Gastroesophageal sphincter (tissue), 4 donors: ENCODE results near the gene DNAH10. TPM values are rescaled to one million over a fixed set of nuclear protein-coding genes. Genes with fewer than 3 reads are reported as not detected.

Experiments used
- ATAC-seq: fragments of 150-250 bp; one replicate; pipeline ENCODE4 v1.9.1; 2016; ENCODE audit warnings: mild to moderate bottlenecking, moderate library complexity
- H3K27ac ChIP-seq, 4 donors: fragments of 200-600 bp; sonication (generic) in 3 of 4; 1 replicate in 3 of 4; 2 replicates in 1 of 4; pipeline ENCODE4 v1.5.1; 2016 to 2019
- H3K27me3 ChIP-seq: fragments of 200-600 bp; sonication (generic); one replicate; pipeline ENCODE4 v1.5.1; 2019
- H3K36me3 ChIP-seq, 2 donors: fragments of 200-600 bp; sonication (generic); one replicate each; pipeline ENCODE4 v1.5.1; 2019; ENCODE audit warnings: control low read depth in 1 of 2
- H3K4me1 ChIP-seq, 3 donors: fragments of 200-600 bp; sonication (generic); 1 replicate in 2 of 3; 2 replicates in 1 of 3; pipeline ENCODE4 v1.5.1; 2016 to 2019; ENCODE audit warnings: control low read depth in 2 of 3
- H3K4me3 ChIP-seq, 2 donors: fragments of 200-600 bp; sonication (generic); one replicate each; pipeline ENCODE4 v1.5.1; 2019; ENCODE audit warnings: mild to moderate bottlenecking in 1 of 2, moderate library complexity in 1 of 2
- H3K9me3 ChIP-seq, 3 donors: fragments of 200-600 bp; sonication (generic); one replicate each; pipeline ENCODE4 v1.5.1; 2017 to 2019; ENCODE audit warnings: control low read depth in 2 of 3
- EP300 ChIP-seq: sonication (generic); formaldehyde crosslinking; IDR thresholded peaks from one replicate; pipeline ENCODE4 v1.6.1; 2017; ENCODE audit warnings: antibody characterized with exemption, mild to moderate bottlenecking
- POLR2A ChIP-seq, 2 donors: fragments of 450-650 bp; IDR thresholded peaks; one replicate each; pipeline ENCODE4 v1.6.1; 2017; ENCODE audit warnings: antibody characterized with exemption in 2 of 2, mild to moderate bottlenecking in 2 of 2, moderate library complexity in 1 of 2
- POLR2AphosphoS5 ChIP-seq: sonication (generic); formaldehyde crosslinking; IDR thresholded peaks from one replicate; pipeline ENCODE4 v1.6.1; 2017; ENCODE audit warnings: antibody characterized with exemption
- WGBS, 2 donors: methylation state at CpG; one replicate each; pipeline ENCODE4 v1.1.5; 2018; ENCODE audit warnings: low coverage in 1 of 2; 5-methylcytosine and 5-hydroxymethylcytosine counted together
- total RNA-seq, 4 donors: library from RNA; depleted of rRNA; stranded (reverse); fragments of >200 nt; gene quantifications; one replicate each; pipeline ENCODE4 v1.1.0, GENCODE V29; 2016
- TF ChIP-seq, protein P1 (sequence below), 4 experiments: fragments of 200-600 bp in 2 of 4; fragments of 450-650 bp in 2 of 4; sonication (generic) in 1 of 4; IDR thresholded peaks; one replicate each; pipeline ENCODE4 v1.5.1; 2017 to 2019; ENCODE audit warnings: antibody characterized with exemption in 4 of 4, mild to moderate bottlenecking in 2 of 4, moderate library complexity in 2 of 4

Gene DNAH10
- total RNA-seq, 4 donors from 2014 or later, result not detected

DNA sequence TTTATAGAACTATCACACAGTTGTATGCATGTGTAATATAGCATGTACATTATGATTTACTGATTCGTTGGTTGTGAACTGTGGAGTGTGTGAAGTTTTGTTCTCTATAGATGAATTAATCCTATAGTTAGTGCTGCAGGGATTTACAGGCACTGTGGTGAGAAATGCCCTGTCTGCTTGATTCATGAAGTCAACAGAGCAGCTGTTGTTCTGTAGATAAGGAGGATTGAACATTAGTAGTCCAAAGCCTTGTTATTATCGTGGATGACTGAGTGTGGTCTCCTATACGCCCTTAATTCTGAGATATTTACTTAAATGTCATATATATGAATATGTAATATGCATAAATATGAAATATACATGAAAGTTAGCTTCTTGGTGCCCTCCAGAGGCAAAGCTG, 98.3 kb downstream of the DNAH10 start:
- Histone ChIP-seq H3K36me3 (no peaks in the 10 kb centered on the region), H3K4me1 (no peaks in the 10 kb centered on the region), H3K27me3 (peaks cover 28% of the 10 kb centered on the region), H3K27ac (no peak overlapping the region), H3K4me3 (no peak overlapping the region), H3K9me3 (no peaks in the 10 kb centered on the region)
- TF ChIP-seq POLR2A (IDR thresholded peaks at IDR 0.05) (no peak), POLR2AphosphoS5 (no peak), EP300 (no peak)
- TF ChIP-seq, protein P1, sequence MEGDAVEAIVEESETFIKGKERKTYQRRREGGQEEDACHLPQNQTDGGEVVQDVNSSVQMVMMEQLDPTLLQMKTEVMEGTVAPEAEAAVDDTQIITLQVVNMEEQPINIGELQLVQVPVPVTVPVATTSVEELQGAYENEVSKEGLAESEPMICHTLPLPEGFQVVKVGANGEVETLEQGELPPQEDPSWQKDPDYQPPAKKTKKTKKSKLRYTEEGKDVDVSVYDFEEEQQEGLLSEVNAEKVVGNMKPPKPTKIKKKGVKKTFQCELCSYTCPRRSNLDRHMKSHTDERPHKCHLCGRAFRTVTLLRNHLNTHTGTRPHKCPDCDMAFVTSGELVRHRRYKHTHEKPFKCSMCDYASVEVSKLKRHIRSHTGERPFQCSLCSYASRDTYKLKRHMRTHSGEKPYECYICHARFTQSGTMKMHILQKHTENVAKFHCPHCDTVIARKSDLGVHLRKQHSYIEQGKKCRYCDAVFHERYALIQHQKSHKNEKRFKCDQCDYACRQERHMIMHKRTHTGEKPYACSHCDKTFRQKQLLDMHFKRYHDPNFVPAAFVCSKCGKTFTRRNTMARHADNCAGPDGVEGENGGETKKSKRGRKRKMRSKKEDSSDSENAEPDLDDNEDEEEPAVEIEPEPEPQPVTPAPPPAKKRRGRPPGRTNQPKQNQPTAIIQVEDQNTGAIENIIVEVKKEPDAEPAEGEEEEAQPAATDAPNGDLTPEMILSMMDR (IDR thresholded peaks at IDR 0.05), result no peak
- WGBS, 2 donors, result 8 to 38% methylated on average over 2 to 3 of the region's 3 CpGs
- no peak for ATAC-seq

- Histone ChIP-seq H3K9me3 (no peaks in the 10 kb centered on the region), H3K4me1 (no peaks in the 10 kb centered on the region), H3K27me3 (peaks cover 28% of the 10 kb centered on the region), H3K27ac (no peak overlapping the region), H3K4me3 (no peak overlapping the region), H3K36me3 (no peaks in the 10 kb centered on the region)
- ATAC-seq, result no peak
- 81% methylated on average over 4 of the region's 4 CpGs; no CpG with 5 or more reads in 1 of the 2 donors for WGBS, 2 donors
- TF ChIP-seq EP300, result no peak
- no peak for TF ChIP-seq POLR2A (IDR thresholded peaks at IDR 0.05)
- TF ChIP-seq, protein P1 (IDR thresholded peaks at IDR 0.05), result no peak
- TF ChIP-seq POLR2AphosphoS5, result no peak
Measured at GRCh38 chr12:123861392-123861791, 99.3 kb downstream of the DNAH10 start.

GRCh38 chr12:123867141-123867540, 105.0 kb downstream of the DNAH10 start:
- Histone ChIP-seq H3K36me3 (no peaks in the 10 kb centered on the region), H3K9me3 (no peaks in the 10 kb centered on the region), H3K27me3 (peaks cover 34% of the 10 kb centered on the region), H3K27ac (no peak overlapping the region), H3K4me3 (no peak overlapping the region), H3K4me1 (no peaks in the 10 kb centered on the region)
- no peak for ATAC-seq
- TF ChIP-seq POLR2A (IDR thresholded peaks at IDR 0.05), result no peak
- TF ChIP-seq EP300, result no peak
- TF ChIP-seq, protein P1 (IDR thresholded peaks at IDR 0.05), result no peak
- TF ChIP-seq POLR2AphosphoS5, result no peak
- WGBS, 2 donors, result 86% methylated on average over 1 of the region's 1 CpG; no CpG with 5 or more reads in 1 of the 2 donors

DNA sequence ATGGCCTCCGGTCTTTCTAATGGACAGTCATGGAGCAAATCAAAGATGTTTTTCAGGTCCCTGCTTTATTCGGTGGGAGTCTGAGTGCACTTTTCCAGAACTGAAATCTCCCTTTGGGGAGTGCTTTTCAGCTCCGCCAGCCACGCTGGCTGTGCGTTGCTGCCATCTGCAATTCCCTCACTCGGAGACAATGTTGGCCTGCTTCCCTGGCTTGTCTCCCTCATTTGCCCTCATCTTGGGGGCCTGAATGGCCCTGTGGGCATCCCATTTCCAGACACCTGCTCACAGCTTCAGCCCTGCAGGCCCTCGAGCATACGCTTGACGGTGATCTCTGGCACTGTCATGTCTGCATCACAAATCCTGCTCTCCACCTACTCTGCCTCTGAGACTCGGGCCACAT, 106.7 kb downstream of the DNAH10 start:
- no peak for ATAC-seq
- no peaks in the 10 kb centered on the region for H3K9me3 ChIP-seq

DNA sequence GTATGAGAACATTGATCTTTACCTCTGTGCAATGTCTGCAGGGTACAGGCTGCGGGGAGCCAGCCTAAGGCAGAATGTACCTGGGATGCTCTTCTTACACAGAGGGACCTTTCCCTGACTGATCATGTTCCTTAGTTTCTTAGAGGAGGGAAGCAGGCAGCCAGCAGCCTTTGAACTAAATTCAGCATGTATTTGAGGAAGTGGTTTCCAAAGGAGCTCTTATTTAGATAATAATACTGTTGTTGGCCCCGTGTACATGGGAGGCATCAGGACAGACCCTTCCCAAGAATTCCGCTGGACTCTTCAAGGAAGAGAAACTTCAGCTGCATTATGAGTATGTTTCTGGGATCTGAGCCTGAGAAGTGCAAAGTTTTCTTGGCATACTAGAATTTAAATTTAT, 111.7 kb downstream of the DNAH10 start:
- no peaks in the 10 kb centered on the region for H3K4me1 ChIP-seq
- peaks cover 51% of the 10 kb centered on the region for H3K27me3 ChIP-seq
- WGBS, 2 donors, result 63 to 70% methylated on average over 2 of the region's 3 CpGs
- no peak overlapping the region for H3K27ac ChIP-seq
- no peak for ATAC-seq
- no peaks in the 10 kb centered on the region for H3K36me3 ChIP-seq
- TF ChIP-seq EP300 (no peak), POLR2A (IDR thresholded peaks at IDR 0.05) (no peak), POLR2AphosphoS5 (no peak)
- TF ChIP-seq, protein P1 (IDR thresholded peaks at IDR 0.05), result no peak
- no peaks in the 10 kb centered on the region for H3K9me3 ChIP-seq
- H3K4me3 ChIP-seq, result no peak overlapping the region

More for the DNA sequence above, 106.7 kb downstream of the DNAH10 start:
- Histone ChIP-seq H3K4me3 (no peak overlapping the region), H3K27ac (no peak overlapping the region), H3K4me1 (no peaks in the 10 kb centered on the region), H3K27me3 (peaks cover 37% of the 10 kb centered on the region), H3K36me3 (no peaks in the 10 kb centered on the region)
- TF ChIP-seq, protein P1 (IDR thresholded peaks at IDR 0.05), result no peak
- TF ChIP-seq POLR2AphosphoS5, result no peak
- TF ChIP-seq EP300, result no peak
- 75 to 100% methylated on average over 2 to 9 of the region's 10 CpGs for WGBS, 2 donors
